Activated CD8-positive, alpha-beta memory T cell treated with anti-CD3 and anti-CD28 coated beads for 1 hour (primary cell): ENCODE data around the gene TSEN2.

Source experiments
- DNase-seq, 2 donors: peaks; one replicate each; pipeline ENCODE4 v3.0.0-alpha.2; 2020; ENCODE audit warnings: low read depth in 1 of 2; ENCODE audit errors: extremely low read depth in 1 of 2

TSEN2 gene

DNA sequence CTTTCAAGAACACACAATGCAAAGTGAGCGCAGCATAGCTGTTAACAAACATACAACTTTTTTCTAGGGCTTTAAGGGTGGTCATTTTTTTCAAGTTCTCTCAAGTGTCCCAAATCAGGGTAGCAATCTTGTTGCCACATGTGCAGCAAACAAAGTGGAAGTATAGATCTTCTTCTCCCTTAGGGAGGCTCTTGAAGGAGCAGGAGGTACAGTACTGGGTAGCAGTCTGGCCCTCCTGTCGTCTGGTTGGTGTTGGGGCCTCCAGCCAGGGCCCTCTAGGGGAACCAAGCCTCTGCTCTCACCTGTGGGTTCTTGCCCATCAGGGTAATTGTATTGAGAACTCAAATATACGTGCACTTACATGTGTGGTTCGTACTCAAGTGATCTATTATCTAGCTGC, 98.5 kb downstream of the TSEN2 start:
- DNase-seq: no peak
